CD4-positive, alpha-beta T cell treated with Interleukin-15 for 4 hours (primary cell): Measurements from ENCODE around the gene CASP5.
A peak's percentile ranks its signal among the peaks of the same experiment; 100 is the strongest.

Experiments used
- DNase-seq: peaks from one replicate; pipeline ENCODE4 v3.0.0-alpha.2; 2020; ENCODE audit warnings: low spot score

The CASP5 gene

DNA sequence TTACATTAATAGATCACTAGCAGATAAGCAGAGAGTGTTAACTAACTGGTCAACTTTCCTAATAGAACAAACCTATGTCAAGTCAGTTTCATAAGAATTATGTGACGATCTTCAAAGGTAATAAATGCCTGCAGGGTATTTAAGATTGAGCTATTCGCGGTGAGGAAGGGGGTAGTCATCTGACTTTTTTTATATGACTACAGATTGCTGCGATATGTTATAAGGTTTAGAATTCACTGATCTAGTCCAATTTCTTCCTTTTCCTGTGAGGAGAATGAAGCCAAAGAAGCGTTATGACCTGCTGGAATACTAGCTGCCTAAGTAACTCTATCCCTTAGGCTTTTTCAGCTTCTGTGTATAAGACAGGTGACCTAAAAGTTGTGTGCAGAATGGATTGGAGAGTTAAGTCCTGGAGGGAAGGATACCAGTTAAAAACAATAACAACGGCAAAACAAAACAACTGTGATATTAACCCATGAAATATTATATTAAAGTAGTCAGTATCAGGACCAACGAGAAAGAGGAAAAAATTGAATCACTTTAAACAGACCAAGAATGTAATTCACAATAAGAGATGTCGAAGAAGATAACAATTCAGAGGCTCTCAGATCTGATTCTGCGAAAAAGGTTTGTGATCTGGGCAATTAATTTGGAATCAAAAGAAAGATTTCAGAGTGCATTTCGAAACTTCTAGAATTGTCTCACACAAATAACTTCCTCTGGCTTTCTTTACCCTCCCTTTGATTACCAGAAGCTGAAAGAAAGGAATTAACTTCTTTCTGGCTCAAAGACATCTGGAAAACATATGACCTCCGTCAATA, 55.2 kb downstream of the CASP5 start:
- peak; percentile 53 for DNase-seq

DNA sequence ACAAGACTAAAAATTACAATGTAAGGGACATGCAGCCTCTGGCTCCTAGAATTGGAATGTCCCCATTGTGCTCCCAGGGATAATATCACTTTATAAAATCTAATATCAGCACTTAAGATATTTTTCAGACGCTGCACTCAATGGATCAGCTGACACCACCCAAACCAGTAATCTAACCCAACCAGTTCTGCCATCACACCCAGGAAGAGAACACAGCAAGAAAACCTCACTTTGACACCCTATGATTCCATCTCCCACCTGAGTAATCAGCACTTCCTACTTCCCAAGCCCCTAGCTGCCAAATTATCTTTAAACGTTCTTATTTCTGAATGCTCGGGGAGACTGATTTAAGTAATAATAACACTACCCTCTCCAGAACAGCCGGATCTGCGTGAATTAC, 57.2 kb downstream of the CASP5 start:
- DNase-seq: no peak

DNA sequence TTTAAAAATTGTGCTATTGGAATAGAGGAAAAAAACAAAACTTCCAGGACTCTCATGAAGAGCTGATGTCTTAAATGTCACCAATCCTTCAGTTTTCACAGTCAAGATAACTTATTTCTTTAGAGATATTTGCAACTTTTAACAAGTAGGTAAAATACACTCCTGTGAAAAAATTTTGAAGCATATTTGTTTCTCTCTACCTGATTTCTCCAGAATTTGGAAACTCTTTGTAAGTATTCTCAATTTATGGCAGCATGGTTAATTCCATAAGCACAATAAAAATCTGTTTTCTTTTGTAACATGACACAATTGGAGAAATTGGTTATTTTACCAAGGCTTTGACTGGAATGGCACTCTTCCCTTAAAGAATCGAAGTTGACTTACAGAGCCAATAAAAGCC, 58.7 kb downstream of the CASP5 start:
- DNase-seq: no peak

DNA sequence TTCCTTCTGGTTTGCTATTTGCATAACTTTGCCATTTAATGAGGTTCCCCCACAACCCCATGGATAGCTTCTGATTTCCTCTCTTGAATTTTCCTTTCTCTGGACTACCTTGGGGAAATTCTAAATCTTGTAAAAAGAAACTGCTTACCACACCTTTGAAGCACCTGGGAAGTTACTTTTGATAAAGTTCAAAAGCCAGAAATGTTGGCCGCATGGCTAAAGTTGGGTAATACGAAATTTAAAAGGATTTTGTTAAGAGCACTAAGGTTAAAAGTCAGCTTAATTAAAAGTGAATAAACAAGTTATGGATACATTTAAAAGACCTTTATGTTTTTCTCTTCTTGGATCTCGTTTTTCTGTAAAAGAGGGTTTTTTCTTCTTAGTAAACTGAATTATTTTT, 60.1 kb downstream of the CASP5 start:
- no peak for DNase-seq

DNA sequence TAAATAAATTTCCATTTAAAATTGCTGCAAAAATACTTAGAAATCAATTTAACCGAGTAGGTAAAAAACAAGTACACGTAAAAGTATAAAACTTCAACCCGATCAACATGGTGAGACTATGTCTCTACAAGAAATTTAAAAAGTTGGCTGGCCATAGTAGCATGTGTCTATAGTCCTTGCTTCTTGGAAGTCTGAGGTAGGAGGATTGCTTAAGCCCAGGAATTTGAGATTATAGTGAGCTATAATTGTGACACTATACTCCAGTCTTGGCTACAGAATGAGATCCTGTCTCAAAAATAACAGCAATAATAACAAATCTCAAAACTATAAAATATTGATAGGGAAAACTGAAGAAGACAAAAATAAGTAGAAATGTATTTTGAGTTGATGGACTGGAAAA, 65.7 kb downstream of the CASP5 start:
- no peak for DNase-seq

DNA sequence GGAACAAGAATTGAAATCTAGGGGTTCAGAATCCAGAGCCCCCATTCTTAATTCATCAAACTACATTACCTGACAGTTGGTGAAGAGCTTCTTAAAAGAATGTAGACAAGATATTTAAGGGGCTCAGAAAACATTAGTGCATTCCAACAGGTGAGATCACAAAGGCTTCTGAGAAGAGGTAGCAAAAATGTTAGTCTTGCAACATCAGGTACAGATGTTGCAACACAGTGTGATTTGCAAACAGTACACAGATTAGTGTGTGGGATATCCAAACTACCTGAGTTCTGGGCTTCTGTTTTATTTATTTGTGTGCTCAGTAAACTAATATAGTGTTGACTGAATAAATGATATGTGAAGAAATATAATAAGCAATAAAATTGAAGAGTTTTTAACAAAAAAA, 66.4 kb downstream of the CASP5 start:
- no peak for DNase-seq

DNA sequence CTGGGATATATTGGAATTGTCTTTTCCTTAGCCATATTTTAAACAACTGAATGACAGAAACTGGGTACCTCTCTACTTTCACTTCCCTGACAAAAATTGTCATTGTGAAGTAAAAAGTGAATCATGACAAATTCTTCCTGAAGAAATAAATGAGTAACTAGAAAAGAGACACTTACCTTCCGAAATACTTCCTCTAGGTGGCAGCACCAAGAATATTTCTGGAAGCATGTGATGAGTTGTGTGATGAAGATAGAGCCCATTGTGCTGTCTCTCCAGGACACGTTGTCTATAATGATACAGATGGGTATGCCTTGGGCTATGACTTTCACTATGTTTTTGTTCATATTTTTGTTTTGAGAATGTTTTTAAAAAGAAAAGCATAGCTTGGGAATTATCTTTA, 76.1 kb downstream of the CASP5 start:
- peak; percentile 77 for DNase-seq
